ENCODE data around the gene ULBP2. TPM values are rescaled to one million over a fixed set of nuclear protein-coding genes. Genes with fewer than 3 reads are reported as not detected.
"Not testable (repeated sequence)": the region's sequence is repeated elsewhere in the genome, so short reads cannot be mapped to it uniquely, and the experiment has no call there.

The ULBP2 gene
- total and polyA plus RNA-seq, 2 donors, result 0.26 to 0.49 TPM

DNA sequence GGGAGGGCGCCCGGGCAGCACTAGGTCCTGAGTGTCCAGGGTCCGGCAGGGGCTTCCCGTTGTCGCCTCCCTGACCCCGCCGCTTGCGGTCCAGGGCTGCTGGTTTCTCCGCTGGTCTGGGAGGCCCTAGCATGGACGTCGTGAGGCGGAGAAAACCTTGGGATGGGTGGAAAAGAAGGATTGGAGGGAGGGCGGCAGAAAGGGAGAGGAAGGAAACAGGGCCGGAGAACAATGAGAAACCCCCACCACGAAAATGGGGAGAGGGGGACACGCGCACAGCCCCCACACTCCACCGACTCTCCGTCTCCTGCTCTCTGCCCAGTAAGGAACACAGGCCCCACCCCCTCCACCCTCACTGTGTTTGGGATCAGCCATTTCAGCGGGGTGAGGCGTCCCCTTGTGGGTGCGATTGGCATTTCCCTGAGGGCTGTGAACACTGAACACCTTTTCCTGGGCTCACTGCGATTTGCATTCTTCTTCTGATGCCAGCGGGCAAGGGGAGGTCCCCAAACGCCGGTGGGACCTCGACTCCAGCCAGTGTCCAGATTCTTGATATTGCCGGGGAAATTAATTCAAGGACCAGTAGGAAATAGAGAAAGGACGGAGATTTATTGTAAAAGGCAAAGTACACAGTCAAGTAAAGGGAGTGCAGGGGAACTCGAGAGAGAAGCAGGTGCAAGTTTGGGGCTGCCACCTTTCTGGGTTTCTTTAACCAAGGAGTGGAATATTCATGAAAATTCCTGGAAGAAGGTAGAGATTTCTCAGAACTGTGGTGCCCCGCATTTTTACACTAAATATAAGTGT is 15.6 kb upstream of the ULBP2 start:
- Histone ChIP-seq H3K4me1 (ENCODE audit: insufficient read depth) (no peaks in the 10 kb centered on the region), H3K36me3 (ENCODE audit: insufficient read depth) (no peaks in the 10 kb centered on the region), H3K4me3 (ENCODE audit: low read depth, low read length) (peak overlapping the region; percentile 46), H3K27ac (ENCODE audit: low read depth) (peak overlapping the region; percentile 27)
- peak; percentile 54 for DNase-seq (ENCODE audit: extremely low spot score)
- 4% methylated on average over 31 of the region's 31 CpGs for WGBS

DNA sequence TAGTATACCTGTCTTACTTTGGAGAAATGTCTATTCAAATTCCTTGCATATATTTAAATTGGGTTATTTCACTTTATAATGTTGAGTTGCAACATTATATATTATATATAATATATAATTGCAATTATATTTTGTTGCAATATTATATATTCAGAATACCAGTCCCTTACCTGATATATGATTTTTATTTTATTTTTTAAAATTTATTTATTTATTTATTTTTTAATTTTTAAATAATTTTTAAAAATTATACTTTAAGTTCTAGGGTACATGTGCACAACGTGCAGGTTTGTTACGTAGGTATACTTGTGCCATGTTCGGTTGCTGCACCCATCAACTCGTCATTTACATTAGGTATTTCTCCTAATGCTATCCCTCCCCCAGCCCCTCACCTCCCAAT is 14.8 kb upstream of the ULBP2 start:
- not testable (repeated sequence) for H3K4me3 ChIP-seq (ENCODE audit: low read depth, low read length); H3K4me1 ChIP-seq (ENCODE audit: insufficient read depth); H3K36me3 ChIP-seq (ENCODE audit: insufficient read depth); H3K27ac ChIP-seq (ENCODE audit: low read depth); DNase-seq (ENCODE audit: extremely low spot score)
- WGBS, result 82% methylated on average over 4 of the region's 4 CpGs

DNA sequence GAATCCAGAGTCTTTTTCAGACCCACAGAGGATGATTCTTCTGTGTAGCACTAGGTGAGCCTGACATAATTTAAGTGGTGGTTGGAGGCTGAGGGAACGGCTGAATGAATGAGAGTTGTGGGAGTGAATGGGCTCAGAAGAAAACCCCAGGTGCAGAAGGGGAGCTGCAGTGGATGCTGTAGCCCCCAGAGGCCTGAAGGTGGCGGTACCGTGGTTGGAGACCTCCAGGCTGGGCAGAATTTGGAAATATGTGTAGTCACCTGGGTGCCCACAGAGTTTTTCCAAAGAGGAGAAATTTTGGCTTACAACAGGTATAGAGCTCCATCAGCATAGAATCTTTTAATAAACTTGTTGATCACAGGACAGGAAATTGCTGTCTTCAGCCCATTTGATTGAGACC is 12.4 kb upstream of the ULBP2 start:
- no peak for DNase-seq (ENCODE audit: extremely low spot score)
- Histone ChIP-seq H3K36me3 (ENCODE audit: insufficient read depth) (no peaks in the 10 kb centered on the region), H3K4me3 (ENCODE audit: low read depth, low read length) (no peak overlapping the region), H3K4me1 (ENCODE audit: insufficient read depth) (no peaks in the 10 kb centered on the region), H3K27ac (ENCODE audit: low read depth) (no peak overlapping the region)
- 6% methylated on average over 3 of the region's 3 CpGs for WGBS

- WGBS, result 65% methylated on average over 6 of the region's 6 CpGs
- H3K27ac ChIP-seq (ENCODE audit: low read depth), result no peak overlapping the region
These were observed 10.3 kb upstream of the ULBP2 start for GRCh38 chr6:149931501-149931900.

DNA sequence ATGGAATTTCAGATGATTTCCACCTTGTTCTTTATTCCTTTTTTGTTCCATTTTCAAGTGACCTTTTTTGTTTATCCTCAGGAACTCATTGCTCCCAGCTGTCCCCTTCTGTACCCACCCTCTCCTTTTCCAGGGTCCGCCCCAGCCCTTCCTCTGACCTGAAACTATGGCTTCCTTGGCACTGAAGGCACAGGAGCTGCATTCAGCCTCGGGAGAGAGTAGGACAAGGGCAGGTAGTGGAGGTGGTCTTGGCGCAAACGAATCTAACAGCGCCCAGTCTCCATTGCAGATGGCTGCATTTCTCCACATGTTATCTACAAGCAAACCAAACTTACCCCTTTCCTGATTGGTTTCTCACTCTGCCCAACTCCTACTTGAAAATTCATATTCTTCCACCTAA is 8.8 kb upstream of the ULBP2 start:
- no peak for DNase-seq (ENCODE audit: extremely low spot score)
- WGBS, result 51% methylated on average over 5 of the region's 5 CpGs
- Histone ChIP-seq H3K36me3 (ENCODE audit: insufficient read depth) (no peaks in the 10 kb centered on the region), H3K4me3 (ENCODE audit: low read depth, low read length) (no peak overlapping the region), H3K4me1 (ENCODE audit: insufficient read depth) (no peaks in the 10 kb centered on the region), H3K27ac (ENCODE audit: low read depth) (no peak overlapping the region)

More at GRCh38 chr6:149931501-149931900, 10.3 kb upstream of the ULBP2 start:
- DNase-seq (ENCODE audit: extremely low spot score), result no peak
- Histone ChIP-seq H3K36me3 (ENCODE audit: insufficient read depth) (no peaks in the 10 kb centered on the region), H3K4me3 (ENCODE audit: low read depth, low read length) (no peak overlapping the region), H3K4me1 (ENCODE audit: insufficient read depth) (no peaks in the 10 kb centered on the region)

- DNase-seq (ENCODE audit: extremely low spot score), result no peak
- Histone ChIP-seq H3K4me3 (ENCODE audit: low read depth, low read length) (no peak overlapping the region), H3K27ac (ENCODE audit: low read depth) (no peak overlapping the region), H3K36me3 (ENCODE audit: insufficient read depth) (no peaks in the 10 kb centered on the region), H3K4me1 (ENCODE audit: insufficient read depth) (peaks cover 3% of the 10 kb centered on the region)
- 35% methylated on average over 3 of the region's 3 CpGs for WGBS
These were observed 8.4 kb upstream of the ULBP2 start for GRCh38 chr6:149933461-149933860.

- Histone ChIP-seq H3K4me1 (ENCODE audit: insufficient read depth) (peaks cover 3% of the 10 kb centered on the region), H3K4me3 (ENCODE audit: low read depth, low read length) (no peak overlapping the region), H3K36me3 (ENCODE audit: insufficient read depth) (no peaks in the 10 kb centered on the region), H3K27ac (ENCODE audit: low read depth) (no peak overlapping the region)
- 39% methylated on average over 11 of the region's 11 CpGs for WGBS
- no peak for DNase-seq (ENCODE audit: extremely low spot score)
These were observed 7.3 kb upstream of the ULBP2 start for GRCh38 chr6:149934249-149935156.

DNA sequence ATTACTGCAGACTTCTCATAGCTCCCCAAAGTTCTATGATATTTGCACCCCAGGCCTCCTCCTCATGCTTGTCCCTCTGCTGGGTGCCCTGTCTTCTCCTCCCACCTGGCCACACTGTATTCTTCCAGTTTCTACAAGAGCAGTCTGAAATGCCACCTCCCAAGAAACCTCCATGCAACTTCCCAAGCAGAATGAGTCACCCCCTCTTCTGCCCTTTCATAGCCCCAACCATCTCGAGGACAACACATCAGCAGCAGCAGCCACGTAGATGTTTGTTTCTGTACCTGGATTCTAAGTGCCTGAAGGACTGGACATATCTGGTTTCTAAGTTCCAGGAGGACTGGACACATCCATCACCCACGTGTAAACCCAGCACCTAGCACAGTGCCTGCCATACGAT is 6.6 kb upstream of the ULBP2 start:
- H3K4me1 ChIP-seq (ENCODE audit: insufficient read depth), result peaks cover 3% of the 10 kb centered on the region
- no peaks in the 10 kb centered on the region for H3K36me3 ChIP-seq (ENCODE audit: insufficient read depth)
- H3K27ac ChIP-seq (ENCODE audit: low read depth), result no peak overlapping the region
- H3K4me3 ChIP-seq (ENCODE audit: low read depth, low read length), result no peak overlapping the region
- no peak for DNase-seq (ENCODE audit: extremely low spot score)
- WGBS, result 52% methylated on average over 4 of the region's 4 CpGs

GRCh38 chr6:149935668-149936067 is 6.1 kb upstream of the ULBP2 start:
- Histone ChIP-seq H3K27ac (ENCODE audit: low read depth) (no peak overlapping the region), H3K4me1 (ENCODE audit: insufficient read depth) (peaks cover 3% of the 10 kb centered on the region), H3K4me3 (ENCODE audit: low read depth, low read length) (no peak overlapping the region), H3K36me3 (ENCODE audit: insufficient read depth) (no peaks in the 10 kb centered on the region)
- 38% methylated on average over 2 of the region's 2 CpGs for WGBS
- no peak for DNase-seq (ENCODE audit: extremely low spot score)

DNA sequence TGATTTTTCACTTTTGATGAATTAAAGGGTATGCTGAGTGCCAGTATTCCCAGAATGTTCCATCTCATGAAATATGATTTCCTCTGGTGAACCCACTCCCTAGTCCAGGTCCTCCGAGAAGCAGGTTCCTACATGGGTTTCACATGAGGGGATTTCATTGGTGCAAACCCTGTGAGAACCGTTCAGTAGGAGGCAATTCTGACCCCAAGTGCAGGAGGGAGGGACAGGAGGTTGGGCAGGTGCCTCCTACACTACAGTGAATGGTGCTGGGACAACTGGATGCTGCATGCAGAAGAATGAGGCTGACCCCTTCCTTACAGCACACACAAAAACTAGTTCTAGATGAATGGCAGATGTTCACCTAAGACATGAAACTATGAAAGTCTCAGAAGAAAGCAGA is 5.1 kb upstream of the ULBP2 start:
- Histone ChIP-seq H3K4me3 (ENCODE audit: low read depth, low read length) (no peak overlapping the region), H3K4me1 (ENCODE audit: insufficient read depth) (peaks cover 3% of the 10 kb centered on the region), H3K36me3 (ENCODE audit: insufficient read depth) (no peaks in the 10 kb centered on the region), H3K27ac (ENCODE audit: low read depth) (no peak overlapping the region)
- 34% methylated on average over 2 of the region's 2 CpGs for WGBS
- no peak for DNase-seq (ENCODE audit: extremely low spot score)

DNA sequence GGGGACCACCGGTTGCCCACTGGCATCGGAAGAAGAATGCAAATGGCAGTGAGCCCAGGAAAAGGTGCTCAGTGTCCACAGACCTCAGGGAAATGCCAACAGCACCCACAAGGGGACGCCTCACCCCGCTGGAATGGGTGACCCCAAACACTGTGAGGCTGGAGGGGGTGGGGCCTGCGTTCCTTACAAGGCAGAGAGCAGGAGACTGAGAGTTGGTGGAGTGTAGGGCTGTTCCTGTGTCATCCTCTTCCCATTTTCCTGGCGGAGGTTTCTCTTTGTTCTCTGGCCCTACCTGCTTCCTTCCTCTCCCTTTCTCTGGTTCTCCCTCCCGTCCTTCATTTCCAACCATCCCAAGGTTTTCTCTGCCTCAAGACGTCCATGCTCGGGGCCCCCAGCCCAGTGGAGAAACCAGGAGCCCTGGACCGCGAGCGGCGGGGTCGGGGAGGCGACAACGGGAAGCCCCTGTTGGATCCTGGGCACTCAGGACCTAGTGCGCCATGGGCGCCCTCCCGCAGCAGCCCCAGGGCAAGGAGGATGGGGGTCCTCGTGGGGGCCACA is 3.7 kb upstream of the ULBP2 start:
- H3K36me3 ChIP-seq (ENCODE audit: insufficient read depth); H3K4me1 ChIP-seq (ENCODE audit: insufficient read depth); H3K27ac ChIP-seq (ENCODE audit: low read depth); H3K4me3 ChIP-seq (ENCODE audit: low read depth, low read length); DNase-seq (ENCODE audit: extremely low spot score): not testable (repeated sequence)
- WGBS, result 2% methylated on average over 15 of the region's 20 CpGs

- WGBS, result 2% methylated on average over 58 of the region's 58 CpGs
These were observed 3.1 kb upstream of the ULBP2 start for GRCh38 chr6:149938571-149939355.

DNA sequence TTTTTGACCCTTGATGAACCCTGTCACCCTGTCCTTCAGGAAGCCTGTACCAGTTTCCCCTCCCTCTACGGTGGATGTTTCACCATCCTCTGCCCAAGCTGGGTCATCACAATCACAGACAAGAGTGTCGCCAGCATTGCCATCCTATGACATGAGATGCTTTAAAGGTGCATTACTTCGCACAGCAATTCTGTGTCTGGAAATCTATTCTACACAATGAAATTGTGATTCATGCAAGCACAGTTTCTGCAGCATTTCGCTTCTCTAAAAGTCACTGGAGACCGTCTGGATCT is 2.5 kb upstream of the ULBP2 start:
- H3K4me1 ChIP-seq (ENCODE audit: insufficient read depth), result peaks cover 3% of the 10 kb centered on the region
- no peak overlapping the region for H3K4me3 ChIP-seq (ENCODE audit: low read depth, low read length)
- WGBS, result 24% methylated on average over 5 of the region's 5 CpGs
- H3K36me3 ChIP-seq (ENCODE audit: insufficient read depth), result no peaks in the 10 kb centered on the region
- DNase-seq (ENCODE audit: extremely low spot score), result no peak
- H3K27ac ChIP-seq (ENCODE audit: low read depth), result no peak overlapping the region

More at GRCh38 chr6:149938571-149939355, 3.1 kb upstream of the ULBP2 start:
- Histone ChIP-seq H3K36me3 (ENCODE audit: insufficient read depth) (no peaks in the 10 kb centered on the region), H3K4me3 (ENCODE audit: low read depth, low read length) (peak overlapping the region; percentile 32), H3K27ac (ENCODE audit: low read depth) (no peak overlapping the region), H3K4me1 (ENCODE audit: insufficient read depth) (peaks cover 3% of the 10 kb centered on the region)
- no peak for DNase-seq (ENCODE audit: extremely low spot score)

Measured in urinary bladder (tissue), 4 donors.